ENCODE results near the gene GLMP. TPM values are rescaled to one million over a fixed set of nuclear protein-coding genes. Genes with fewer than 3 reads are reported as not detected.

Gene GLMP
- total and polyA plus RNA-seq, 2 donors (not counting 3 experiments of a cell fraction or from before 2014, with no cell fraction given) = 84.3 to 109 TPM

GRCh38 chr1:156245451-156246232, 49.8 kb downstream of the GLMP start:
- intact Hi-C loops (cut with micrococcal nuclease) (no loop called here), dilution Hi-C loops (cut with MboI; ENCODE audit: extremely low pct_ligation_motif_present, low sequenced_read_pairs) (no loop called here)
- H3K9me1 ChIP-seq (replicated peaks; ENCODE audit: control insufficient read depth, extremely low read depth, insufficient read depth, low read length) = no peaks in the 10 kb centered on the region
- H3K27me3 ChIP-seq (ENCODE audit: control insufficient read depth in 2 of 2, insufficient read depth in 2 of 2, low read length in 2 of 2) = peaks cover 0 to 4% of the 10 kb centered on the region in 2 experiments
- DNase-seq (ENCODE audit: low read depth, low spot score) (peak; percentile 31), FAIRE-seq (peak; percentile 55)
- peak overlapping the region in 1 of 3 experiments; percentile 29 for H3K4me3 ChIP-seq (replicated peaks in 1 of 3; ENCODE audit: insufficient read depth in 1 of 3, low read depth in 1 of 3, low read length in 3 of 3)
- H3K9me3 ChIP-seq (replicated peaks; ENCODE audit: control insufficient read depth, insufficient read depth, low read length) = no peaks in the 10 kb centered on the region
- no peaks in the 10 kb centered on the region for H3K79me2 ChIP-seq (ENCODE audit: control insufficient read depth, insufficient read depth, low read length)
- no peak overlapping the region for H3K27ac ChIP-seq (ENCODE audit: insufficient read depth, low read depth, low read length)
- BruUV-seq (replicated peaks) = no TSS peak
- peaks cover 6% of the 10 kb centered on the region for H3K4me1 ChIP-seq (ENCODE audit: control insufficient read depth, extremely low read depth, insufficient read depth, low read length)
- H4K20me1 ChIP-seq (replicated peaks; ENCODE audit: control insufficient read depth, extremely low read depth, insufficient read depth, low read length) = no peaks in the 10 kb centered on the region
- TF ChIP-seq CTCF (IDR thresholded peaks at IDR 0.05; ENCODE audit: extremely low read depth in 1 of 2, insufficient read depth in 1 of 2, low read depth in 1 of 2, low read length in 2 of 2) (no peak), JUN (IDR thresholded peaks at IDR 0.05; ENCODE audit: borderline replicate concordance, insufficient read depth, insufficient read length, low read depth) (no peak), POLR2AphosphoS5 (IDR thresholded peaks at IDR 0.05; ENCODE audit: insufficient read depth, low read depth, low read length) (no peak), GATA2 (IDR thresholded peaks at IDR 0.05; ENCODE audit: insufficient read depth, insufficient read length, low read depth, low read length) (no peak), EZH2 (IDR thresholded peaks at IDR 0.05; ENCODE audit: borderline replicate concordance, low read depth, low read length, severe bottlenecking) (no peak), MYC (IDR thresholded peaks at IDR 0.05; ENCODE audit: low read depth, low read length) (no peak), FOS (IDR thresholded peaks at IDR 0.05; ENCODE audit: borderline replicate concordance, insufficient read depth, low read length) (no peak), POLR2A (IDR thresholded peaks at IDR 0.05; ENCODE audit: low read depth, low read length) (no peak), MAX (IDR thresholded peaks at IDR 0.05; ENCODE audit: insufficient read depth, insufficient read length) (no peak)
- no peak overlapping the region for H3K9ac ChIP-seq (replicated peaks; ENCODE audit: extremely low read depth, insufficient read depth, low read length)
- peak overlapping the region; percentile 12 for H2AFZ ChIP-seq (ENCODE audit: low read depth, low read length)
- ChIA-PET POLR2A (interaction anchor here (1.2 kb wide), 1 partner anchor 12 kb away, joined by 4 read pairs; no protein-coding TSS in a partner anchor), CTCF (interaction anchor here (1.7 to 3.8 kb wide), 3 partner anchors 12 to 100 kb away, joined by 7 to 17 read pairs (median 12); no protein-coding TSS in a partner anchor)
- H3K4me2 ChIP-seq (ENCODE audit: insufficient read depth, low read length) = no peak overlapping the region
- peaks cover 0 to 18% of the 10 kb centered on the region in 2 experiments for H3K36me3 ChIP-seq (ENCODE audit: control insufficient read depth in 2 of 2, extremely low read depth in 1 of 2, insufficient read depth in 2 of 2, low read length in 2 of 2)

Measured in endothelial cell of umbilical vein (primary cell).